Fibroblast of gingiva (primary cell): ENCODE results near the gene ITGB7.

ENCODE experiments used
- DNase-seq: peaks from one replicate; pipeline ENCODE4 v3.0.0-alpha.2; 2011; ENCODE audit warnings: low read depth

Gene ITGB7

DNA sequence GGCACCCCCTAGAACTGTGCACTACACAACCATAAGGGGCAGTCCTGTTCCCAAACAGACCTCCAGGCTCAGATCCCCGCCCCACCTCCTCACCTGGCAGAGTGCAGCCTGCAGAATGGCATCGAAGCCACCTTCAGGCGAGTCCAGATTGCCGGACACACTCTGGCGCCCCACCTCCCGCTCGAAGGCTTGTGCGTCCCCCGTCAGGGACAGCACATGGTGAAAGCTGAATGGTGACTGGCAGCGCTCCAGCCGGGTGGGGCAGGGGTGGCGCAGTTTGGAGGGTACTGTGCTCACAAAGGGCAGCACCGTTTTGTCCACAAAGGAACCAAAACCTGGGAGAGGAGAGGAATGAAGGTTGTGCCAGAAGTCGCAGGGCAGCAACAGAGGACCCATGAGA, 10.6 kb downstream of the ITGB7 start:
- no peak for DNase-seq

DNA sequence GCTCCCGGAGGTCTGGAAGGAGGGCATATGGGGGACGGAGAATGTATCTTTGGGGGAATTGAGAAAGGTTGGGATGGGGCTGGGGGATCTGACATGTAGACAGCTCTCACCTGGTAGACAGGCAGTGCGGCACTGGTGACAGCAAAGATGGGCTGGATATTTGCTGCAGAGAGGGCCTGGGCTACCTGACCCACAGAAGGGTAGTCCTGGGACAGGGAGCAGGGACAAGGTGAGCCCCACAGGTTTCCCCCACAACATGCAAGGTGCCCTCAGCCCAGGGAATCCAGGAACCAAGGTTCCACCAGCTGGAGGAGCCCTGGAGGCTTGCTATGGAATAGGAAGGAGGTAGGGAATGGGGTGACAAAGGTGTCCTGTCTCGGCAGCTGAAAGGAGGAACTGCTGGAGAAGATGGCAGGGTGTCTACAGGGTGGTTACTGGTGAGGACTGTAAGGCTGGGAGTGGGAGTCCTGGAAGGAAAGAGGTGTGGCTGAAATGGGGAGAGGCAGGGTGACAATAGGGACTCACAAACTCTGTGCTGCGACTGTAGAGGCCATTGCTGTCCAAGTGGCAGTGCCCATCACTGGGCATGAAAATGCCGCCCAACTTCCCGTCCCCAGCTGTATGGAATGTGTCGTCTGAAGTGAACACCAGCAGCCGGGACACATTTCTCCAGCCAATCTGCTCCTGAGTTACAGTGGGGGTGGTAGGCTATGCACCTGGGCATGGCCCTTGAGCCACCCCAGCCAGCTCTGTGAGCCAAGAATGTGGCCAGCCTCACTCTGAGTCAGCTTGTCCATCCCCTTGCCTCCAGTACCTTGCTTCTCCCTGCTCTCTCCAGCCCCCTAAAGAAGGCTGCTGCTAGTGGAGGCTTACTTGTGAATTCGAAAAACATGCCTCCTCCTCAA, 11.3 kb downstream of the ITGB7 start:
- DNase-seq: no peak

DNA sequence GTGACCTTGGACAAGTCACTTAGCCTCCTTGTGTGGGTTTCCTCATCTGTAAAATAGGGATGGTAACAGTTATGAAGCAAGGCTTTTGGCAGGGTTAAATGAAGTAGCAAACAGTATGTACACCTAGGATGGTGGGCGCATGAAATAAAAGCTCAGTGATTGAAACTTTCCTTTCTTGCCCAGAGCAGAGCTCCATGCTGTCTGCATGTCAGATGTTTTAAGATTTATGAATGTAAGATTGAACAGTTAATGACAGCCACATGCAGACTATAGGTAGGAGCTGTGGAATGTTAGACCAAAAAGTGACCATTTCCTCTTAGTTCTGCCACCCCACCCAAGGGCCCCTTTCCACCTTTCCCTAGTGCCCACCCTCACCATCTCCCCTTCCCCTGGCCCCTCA, 12.1 kb downstream of the ITGB7 start:
- DNase-seq: no peak

DNA sequence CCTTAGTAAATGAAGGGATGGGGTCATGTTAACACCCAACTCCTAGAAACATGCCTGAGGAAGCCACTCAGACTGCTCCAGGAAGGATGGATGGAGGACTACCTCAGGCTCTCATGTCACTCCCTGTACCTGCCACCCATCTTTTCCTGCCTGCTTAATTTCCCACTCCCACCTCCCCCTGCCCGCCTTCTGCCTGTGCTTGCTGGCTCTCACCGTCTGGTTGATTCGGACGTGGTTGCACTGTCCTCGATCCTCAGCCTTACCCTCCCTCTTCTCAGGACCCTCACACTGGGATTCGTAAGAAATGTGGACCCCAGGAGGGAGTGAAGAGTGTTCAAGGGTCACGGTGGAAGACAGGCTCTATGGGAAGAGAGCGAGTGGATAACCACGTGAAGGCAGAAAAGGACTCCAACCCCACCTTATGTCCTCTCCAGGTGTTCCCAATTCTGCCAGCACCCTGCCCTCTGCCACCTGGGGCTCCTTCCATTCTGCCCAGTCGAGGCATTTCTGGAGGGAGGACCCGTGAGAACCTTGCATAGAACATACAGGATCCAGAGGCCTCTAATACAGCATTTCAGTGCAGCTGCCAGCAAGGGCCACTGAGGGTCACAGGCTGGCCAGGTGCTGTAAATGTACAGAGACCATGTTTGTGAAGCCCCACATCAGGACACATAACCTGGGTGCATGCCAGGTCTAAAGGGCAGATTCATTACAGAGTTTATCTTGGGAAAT, 12.9 kb downstream of the ITGB7 start:
- DNase-seq: no peak

DNA sequence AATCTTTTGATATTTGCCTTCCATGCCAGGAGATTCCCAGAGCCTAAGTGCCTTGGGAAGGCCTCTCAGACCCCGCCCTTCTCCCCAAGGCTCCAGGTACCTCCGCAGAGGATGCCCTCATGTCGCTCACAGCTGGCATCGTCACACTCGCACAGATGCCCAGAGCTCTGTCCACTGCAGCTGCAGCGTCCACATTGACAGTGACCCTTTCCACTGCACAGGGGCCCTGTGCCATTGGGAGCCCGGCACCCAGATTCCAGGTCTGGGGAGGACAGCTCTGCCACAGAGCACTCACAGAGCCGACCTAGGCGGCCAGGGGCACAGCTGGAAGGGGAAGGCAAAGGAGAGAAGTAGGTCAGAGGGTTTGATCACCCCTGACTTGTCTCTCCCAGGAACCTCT, 14.0 kb downstream of the ITGB7 start:
- DNase-seq: no peak

DNA sequence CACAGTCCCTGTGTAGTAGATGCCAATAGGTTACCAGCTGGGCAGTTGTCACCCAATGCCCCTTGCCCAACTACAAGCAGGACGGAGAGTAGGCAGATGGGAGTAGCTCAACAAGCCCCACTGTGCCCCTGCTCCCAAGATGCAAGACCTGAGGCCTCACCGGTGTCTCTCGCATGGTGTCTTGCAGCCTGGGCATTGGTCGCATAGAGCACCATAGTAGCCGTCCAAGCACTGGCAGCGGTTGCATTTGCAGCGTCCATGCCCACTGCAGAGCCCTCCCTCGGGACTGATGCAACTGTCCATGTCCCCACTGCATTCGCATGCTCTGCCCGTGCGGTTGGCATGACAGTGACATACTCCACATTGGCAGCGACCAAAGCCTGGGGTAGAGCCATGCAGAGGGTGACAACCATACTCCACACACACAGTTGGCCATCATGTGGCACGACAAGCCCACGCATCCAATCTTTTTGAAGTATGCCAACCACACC, 14.5 kb downstream of the ITGB7 start:
- no peak for DNase-seq

DNA sequence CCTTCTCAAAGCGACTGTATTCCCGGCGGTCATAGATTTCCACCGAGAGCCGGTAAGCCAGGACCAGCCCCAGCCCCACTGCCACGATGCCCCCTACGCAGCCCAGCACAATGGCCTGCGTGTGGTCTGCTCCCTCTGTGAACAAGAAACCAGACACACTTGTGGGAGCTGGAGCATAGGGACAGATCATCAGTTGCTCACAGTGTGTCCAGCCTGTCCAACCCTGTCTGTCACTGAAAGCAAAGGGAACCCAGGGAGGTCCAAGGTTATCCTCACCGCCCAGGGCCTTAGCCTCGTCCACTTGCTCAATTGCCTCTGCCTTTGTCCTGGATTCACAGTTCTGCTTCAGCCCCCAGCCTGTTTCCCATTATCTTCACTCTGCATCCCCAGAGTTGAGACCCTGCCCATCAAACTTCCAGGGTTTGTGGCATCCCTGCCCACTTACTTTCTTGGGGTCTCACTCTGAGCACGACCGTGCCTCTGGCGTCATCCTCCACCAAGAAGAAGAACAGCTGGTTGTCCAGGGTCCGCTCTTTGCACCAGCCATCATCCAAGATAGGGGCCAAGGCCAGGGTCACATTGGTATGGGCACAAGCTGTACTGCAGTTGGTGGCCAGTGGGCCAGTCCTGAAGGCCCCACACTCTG, 15.0 kb downstream of the ITGB7 start:
- no peak for DNase-seq

DNA sequence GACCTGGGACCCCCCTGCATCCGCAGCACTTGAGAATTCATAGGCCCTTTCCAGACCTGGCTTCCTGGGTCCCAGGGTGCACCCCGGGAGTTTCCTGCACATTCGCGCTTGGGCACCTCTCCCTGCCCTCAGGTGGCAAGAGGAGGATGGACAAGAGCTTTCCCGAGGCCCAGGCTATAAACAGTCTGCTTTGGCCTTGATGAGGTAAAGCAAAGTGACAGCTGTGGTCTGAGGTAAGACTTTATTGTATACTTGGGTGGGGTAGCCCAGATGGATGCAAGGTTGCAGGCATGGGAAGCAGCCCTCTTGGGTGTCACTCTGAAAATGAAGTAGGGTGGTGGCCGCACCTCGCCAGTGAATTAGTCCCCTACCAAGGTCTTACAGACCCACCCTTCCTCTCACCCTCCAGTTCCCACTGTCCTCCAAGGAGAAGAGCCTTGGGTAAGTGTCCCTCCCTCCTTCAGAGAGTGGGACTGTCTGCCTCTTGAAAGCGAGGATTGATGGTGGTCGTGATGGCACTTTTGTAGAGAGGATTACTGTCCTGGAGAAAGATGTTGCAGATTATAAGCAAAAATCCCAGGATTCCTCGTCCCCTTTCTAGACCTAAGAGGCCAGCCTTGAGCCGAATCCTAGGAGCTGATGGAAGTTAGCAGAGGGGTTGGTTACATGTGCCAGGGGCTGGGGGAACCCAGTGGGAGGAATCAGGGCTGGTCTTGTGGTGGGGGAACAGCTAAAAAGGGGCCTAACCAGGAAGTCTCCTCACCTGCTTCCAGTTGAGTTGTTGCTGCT, 15.8 kb downstream of the ITGB7 start:
- DNase-seq: no peak

DNA sequence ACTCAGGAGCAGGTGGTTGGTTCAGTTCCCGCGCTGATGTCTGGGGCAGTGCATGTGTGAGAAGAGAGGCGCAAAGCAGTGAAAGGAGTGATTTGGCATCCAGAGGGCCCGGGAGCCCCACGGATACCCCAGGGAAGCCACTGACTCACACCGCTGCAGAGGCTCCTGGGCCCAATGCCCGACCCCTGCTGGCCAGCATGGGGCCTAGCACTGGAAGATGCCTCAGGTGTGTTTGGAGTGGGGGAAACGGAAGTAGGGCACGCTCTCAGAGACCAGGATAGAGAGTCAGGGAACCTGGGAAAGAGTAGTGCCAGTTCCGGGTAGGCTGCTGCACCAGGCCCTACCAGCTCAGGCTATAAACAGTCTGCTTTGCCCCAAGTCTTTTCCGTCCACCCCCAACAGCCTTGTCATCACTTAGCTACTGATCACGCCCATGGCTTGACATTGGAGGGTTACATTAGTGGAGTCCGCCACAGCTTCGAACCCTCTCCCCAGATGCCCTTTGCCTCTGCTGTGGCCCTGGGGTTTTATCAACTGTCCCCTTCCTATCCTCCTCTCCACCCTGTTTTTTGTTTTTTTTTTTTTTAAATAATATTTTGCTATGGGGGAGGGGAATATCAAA, 16.8 kb downstream of the ITGB7 start:
- DNase-seq: peak; percentile 58

DNA sequence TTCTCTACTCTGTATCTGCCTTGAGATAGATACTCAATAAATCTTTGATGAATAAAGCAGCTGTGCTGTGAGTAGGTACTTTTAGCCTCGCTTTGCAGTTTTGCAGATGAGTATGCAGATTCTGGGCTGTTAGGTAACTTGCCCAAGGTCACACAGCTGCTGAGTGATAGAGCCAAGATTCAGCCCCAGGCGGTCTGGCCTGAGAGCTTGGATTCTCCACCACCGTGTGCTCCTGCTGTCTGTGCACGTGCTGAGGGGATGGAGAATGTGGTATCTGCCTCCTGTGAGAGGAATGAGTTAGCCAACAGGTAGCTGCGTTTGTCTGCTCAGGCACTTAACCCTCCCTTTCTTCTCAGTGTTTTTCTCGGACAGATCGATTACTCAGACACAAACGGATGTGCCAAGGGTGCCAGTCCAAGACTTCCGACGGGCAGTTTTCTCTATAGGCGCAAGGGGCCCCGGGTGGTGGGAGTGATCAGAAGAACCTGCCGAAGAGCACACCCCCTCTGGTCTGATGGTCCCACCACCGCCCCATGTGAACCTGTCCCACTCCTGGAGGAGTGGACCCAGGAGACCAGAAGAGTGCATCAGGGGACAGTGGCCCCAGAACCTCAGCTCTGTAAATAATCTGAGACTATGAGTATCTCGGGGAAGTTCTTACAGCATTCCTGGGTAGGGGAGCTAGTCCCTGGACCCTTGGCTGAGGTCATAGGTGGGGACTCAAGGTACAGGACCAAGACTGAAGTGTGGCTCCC, 19.7 kb downstream of the ITGB7 start:
- DNase-seq: no peak

DNA sequence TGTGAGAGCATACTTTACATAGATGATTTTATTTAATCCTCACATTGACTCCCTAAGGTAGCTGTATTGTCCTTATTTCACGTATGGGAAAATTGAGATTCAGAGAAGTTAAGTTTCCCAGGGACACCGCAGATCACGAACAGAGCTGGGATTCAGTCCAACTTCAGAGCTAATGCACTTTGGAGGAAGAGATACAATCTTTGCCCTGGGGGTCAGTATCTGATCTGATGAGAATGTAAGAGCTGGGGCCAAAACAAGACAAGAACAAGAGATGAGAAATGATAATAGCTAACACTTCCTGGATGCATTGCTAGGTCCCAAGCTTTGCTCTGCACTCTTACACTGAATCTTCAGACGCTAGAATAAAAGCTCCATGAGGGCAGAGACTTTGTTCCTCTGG, 20.3 kb downstream of the ITGB7 start:
- DNase-seq: no peak

DNA sequence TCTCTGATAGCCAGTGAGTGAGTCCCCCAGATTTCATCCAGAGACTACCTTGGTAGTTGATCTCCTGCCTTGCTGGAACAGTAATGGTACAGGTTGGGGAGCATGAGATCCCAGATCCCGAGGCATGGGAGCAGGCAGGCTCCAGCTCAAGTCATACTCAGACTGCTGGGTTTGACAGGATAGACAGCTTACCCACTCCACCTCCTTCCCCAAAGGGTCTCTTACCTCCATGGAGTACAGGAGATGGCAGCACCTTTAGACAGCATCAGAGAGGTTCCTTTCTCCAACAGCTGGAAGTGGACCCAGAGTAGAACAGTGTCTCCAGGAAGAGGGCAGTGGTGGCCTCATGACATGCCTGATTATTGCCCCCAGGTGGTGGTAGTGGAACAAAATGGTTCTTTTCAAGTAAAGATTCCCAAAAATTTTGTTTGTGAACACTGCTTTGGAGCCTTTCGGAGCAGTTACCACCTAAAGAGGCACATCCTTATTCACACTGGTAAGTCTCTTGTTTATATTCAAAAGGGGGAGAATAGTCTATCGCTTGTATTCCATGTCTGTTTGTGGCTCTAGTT, 21.4 kb downstream of the ITGB7 start:
- no peak for DNase-seq

DNA sequence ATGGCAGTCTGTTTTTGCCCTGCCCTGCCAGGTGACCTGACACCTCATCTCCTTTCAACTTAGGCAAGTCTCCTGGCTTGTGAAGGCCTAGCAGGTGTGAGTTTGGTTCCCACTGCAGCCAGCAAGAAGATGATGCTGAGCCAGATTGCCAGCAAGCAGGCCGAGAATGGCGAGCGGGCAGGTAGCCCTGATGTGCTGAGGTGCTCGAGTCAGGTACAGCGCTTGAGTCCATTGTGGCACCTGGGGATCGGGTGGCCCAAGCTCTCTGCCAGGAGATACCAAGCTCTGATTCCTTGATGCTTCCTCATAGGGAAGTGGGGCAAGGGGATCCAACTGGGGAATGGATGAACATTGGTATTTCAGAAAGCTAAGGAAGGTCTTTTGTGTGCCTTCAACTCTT, 22.2 kb downstream of the ITGB7 start:
- no peak for DNase-seq

DNA sequence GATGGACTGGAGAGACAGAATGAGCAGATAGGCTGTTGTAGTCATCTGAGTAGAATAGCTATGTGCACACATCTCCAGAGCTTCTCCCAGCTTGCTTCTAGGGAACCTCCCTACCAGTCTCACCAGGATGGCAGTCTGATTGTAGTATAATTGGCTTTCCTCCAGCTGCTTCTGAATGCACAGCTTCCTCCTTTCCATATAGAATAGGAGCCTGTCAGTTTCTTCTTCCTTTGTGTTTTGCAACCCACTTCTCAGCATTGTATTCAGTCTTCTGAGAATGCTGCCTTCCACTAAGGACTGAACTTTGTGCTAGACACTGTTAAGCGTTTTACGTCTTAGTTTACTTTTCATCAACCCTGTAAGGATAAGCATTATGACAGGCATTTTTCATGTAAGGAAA, 24.1 kb downstream of the ITGB7 start:
- DNase-seq: no peak

DNA sequence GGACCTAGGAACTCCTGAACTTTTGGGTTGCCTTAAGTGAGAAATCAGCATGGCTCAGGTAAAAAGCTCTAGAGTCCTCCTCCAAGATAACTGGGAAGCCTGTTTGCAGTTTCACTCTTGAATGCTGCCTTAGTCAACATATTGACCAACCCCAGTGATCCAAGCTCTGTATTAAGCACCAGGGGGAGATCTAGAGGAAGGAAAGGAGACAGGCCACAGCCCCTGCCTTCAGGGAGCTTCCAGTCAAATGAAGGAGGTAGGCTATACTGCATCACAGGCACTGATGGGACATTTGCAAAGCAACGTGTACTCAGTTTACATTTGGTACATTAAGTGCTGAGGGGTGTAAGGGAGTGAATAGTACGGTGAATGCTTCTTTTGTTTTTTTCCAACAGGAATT, 25.1 kb downstream of the ITGB7 start:
- DNase-seq: no peak

DNA sequence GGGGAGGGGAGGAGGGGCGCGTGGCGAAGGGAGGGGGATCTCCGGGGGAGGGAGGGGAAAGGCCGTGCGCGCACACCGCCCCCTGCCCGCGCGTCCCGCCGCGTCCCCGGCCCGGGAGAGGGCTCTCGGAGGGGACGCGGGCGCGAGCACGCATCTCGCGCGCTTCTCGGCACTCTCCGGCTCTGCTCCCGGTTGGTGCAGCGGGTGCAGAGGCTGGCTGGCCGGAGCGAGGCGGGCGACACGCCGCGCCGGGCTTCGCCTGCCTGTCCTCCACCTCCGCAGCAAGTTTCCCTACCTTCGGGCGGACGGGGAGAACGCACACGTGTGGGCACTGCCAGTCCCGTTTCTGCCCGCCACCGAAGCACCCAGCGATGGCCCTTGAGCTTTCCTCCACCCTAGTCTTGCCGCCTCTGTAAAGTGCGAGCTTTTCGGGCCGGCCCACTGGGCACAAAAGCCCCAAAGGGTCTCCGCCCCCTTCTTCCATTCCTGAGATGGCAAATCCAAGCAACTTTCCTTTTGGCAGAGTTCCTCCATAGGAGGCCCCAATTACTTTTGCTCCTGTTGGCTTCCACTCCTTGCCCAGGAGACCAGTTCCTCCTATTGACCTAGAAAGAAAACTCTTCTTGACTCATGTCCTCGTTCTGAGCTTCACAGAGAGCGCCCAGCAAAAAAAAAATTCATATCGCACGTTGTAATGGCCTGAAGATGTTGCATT, 26.0 kb downstream of the ITGB7 start:
- peak; percentile 88 for DNase-seq

DNA sequence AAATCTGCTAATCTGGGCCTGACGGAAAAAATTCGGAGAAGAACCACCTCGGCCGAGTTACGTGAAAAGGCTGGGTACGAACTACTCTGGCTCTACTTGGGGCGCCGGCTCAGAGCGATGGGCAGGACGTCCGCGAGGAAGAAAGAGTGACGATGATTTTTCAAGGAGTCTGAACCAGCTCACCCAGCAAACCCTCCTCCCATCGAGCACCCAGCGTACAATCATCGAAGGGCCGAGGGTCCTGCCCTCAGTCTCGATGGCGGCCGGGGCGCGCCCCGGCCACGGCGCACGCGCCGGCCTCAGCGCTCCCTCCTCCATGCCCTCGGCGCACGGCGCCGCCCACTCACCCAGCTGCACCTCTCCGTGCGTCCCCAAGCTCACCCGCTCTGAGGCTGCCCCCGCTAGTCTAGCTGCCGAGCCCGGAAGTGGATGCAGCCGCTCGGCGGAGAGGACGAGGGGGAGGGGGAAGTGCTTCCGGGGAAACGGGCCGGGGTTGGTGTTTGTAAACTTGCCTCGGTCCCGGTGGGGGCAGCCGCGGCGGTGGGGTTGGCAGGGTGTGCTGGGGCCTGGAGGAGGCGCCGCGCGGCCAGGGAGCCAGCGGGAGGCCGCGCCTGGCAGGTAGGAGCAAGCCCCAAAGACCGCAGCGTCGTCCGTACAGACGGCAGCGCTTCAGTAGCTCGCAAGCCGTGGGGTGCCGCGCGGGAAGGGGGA, 26.7 kb downstream of the ITGB7 start, which contains the start of the genes CSAD and ZNF740:
TSS of gene CSAD (minus strand) at position 706 of the 711 bp plus-strand sequence. CDS start 7,455 bp downstream, outside the sequence.
TSS of gene ZNF740 (plus strand) at position 503 of the 711 bp plus-strand sequence. CDS start 1,262 bp downstream, outside the sequence.
- peak; percentile 97 for DNase-seq

DNA sequence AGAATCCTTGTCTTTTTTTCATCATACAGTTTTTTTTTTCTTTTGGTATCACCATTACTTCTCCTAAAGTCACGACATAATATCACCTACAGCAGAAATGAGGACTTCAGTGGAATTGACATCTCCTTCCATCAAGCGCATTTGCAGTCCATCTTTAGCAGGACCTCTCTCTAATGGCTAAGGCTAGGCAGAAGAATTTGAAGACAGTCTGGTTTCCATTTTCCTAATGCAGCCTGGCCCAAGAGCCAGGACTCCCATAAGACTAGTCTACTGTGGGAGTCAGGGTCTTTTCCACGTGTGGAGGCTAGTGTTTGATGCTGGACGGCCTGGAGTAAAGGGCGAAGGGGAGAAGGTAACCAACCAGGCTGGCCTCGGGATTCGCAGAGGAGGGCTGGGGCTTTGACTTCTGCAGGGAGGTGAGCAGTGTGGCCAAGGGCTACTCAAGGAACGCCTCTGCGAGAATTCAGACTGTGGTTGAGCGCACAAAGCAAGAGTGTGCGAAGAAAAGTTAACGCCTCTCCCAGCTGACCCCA, 27.3 kb downstream of the ITGB7 start:
- DNase-seq: no peak
